HG03039 (cell line): ENCODE results near the gene FOXD4L6.
"Not testable (repeated sequence)": the region's sequence is repeated elsewhere in the genome, so short reads cannot be mapped to it uniquely, and the experiment has no call there.

Experiments used
- ATAC-seq: cut with Tn5 transposase; IDR thresholded peaks from one replicate; pipeline ENCODE4 v1.9.1; 2021; ENCODE audit warnings: mild to moderate bottlenecking, moderate library complexity; ENCODE audit not compliant: unreplicated experiment

FOXD4L6 gene

GRCh38 chr9:41104542-41104941 lies 23.9 kb downstream of the FOXD4L6 start:
- not testable (repeated sequence) for ATAC-seq

GRCh38 chr9:41100508-41100907 lies 28.0 kb downstream of the FOXD4L6 start:
- ATAC-seq, result not testable (repeated sequence)

- ATAC-seq, result not testable (repeated sequence)
Measured at GRCh38 chr9:41098759-41099158, 29.7 kb downstream of the FOXD4L6 start.

GRCh38 chr9:41095060-41095459 lies 33.4 kb downstream of the FOXD4L6 start:
- not testable (repeated sequence) for ATAC-seq

- ATAC-seq, result not testable (repeated sequence)
Measured at GRCh38 chr9:41094010-41094773, 34.3 kb downstream of the FOXD4L6 start.

GRCh38 chr9:41090922-41091321 lies 37.6 kb downstream of the FOXD4L6 start:
- not testable (repeated sequence) for ATAC-seq

- not testable (repeated sequence) for ATAC-seq
Measured at GRCh38 chr9:41090386-41090785, 38.1 kb downstream of the FOXD4L6 start.

- peak; percentile 76 for ATAC-seq
Measured at GRCh38 chr9:41088450-41089059, 39.9 kb downstream of the FOXD4L6 start.

GRCh38 chr9:41087929-41088328 lies 40.6 kb downstream of the FOXD4L6 start:
- ATAC-seq, result not testable (repeated sequence)

GRCh38 chr9:41087157-41087780 lies 41.2 kb downstream of the FOXD4L6 start:
- not testable (repeated sequence) for ATAC-seq

GRCh38 chr9:41086685-41087084 lies 41.8 kb downstream of the FOXD4L6 start:
- not testable (repeated sequence) for ATAC-seq

GRCh38 chr9:41086215-41086614 lies 42.3 kb downstream of the FOXD4L6 start:
- not testable (repeated sequence) for ATAC-seq

GRCh38 chr9:41082358-41082757 lies 46.1 kb downstream of the FOXD4L6 start:
- ATAC-seq, result not testable (repeated sequence)

- not testable (repeated sequence) for ATAC-seq
Measured at GRCh38 chr9:41079464-41079863, 49.0 kb downstream of the FOXD4L6 start.

- not testable (repeated sequence) for ATAC-seq
Measured at GRCh38 chr9:41077586-41077985, 50.9 kb downstream of the FOXD4L6 start.
